MM.1S (cell line): ENCODE measurements around the gene LTB.

Source experiments
- CTCF ChIP-seq: fragments of 300-600 bp; sonication (generic); IDR thresholded peaks from 2 replicates; pipeline ENCODE4 v1.5.1; 2016; ENCODE audit warnings: antibody characterized with exemption, low read length, mixed read lengths
- EZH2 ChIP-seq: fragments of 300-600 bp; sonication (generic); optimal IDR thresholded peaks from 2 replicates; pipeline ENCODE3; 2017; ENCODE audit warnings: low read depth, mild to moderate bottlenecking, antibody characterized with exemption, low read length, mixed read lengths
- EZH2phosphoT487 ChIP-seq: fragments of 300-600 bp; sonication (generic); IDR thresholded peaks from 2 replicates; pipeline ENCODE4 v1.6.1; 2018; ENCODE audit warnings: antibody characterized with exemption, low read length

- TF ChIP-seq CTCF (no peak), EZH2phosphoT487 (no peak), EZH2 (no peak)
Observed at GRCh38 chr6:31610968-31611367, 28.7 kb upstream of the LTB start.
